GM19238 (cell line): Measurements from ENCODE around the gene MYOZ2.
"Not testable (repeated sequence)": the region's sequence is repeated elsewhere in the genome, so short reads cannot be mapped to it uniquely, and the experiment has no call there.

Experiments used
- DNase-seq: peaks from one replicate; pipeline ENCODE4 v3.0.0; 2011; ENCODE audit warnings: low spot score; ENCODE audit not compliant: insufficient read length

The MYOZ2 gene

GRCh38 chr4:119128148-119128547 lies 7.5 kb upstream of the MYOZ2 start:
- DNase-seq = no peak

DNA sequence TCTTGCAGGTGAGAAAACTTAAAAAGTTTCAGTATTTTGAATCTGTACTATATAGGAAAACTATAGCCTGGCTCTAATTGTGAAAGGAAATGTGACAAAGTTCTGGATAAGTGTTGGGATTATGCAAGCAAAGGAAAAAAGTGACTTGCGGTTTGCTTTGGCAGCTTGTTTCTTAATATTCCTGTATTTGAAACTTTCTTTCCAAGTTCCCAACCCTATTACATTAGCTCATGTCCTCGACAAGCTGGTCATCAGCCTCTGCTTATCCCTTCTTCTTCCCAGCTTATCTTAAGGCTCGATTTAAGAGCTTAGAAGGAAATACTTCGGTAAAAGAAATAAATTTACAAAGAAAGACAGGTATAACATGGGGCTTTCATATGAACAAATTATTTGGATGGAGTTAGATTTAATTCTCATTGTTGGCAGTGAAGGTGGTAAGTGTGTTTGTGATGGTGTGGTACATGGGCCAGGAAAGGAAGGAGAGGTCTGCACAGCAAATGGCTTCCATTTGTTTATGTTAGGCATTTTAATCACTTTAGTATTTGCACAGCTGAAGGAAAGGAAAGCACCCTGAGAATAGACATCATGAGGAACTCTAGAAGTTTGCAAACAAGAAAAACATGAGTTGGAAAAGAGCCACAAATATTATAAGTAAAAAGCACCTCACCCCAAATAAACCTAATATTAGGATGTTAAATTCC lies 5.1 kb upstream of the MYOZ2 start:
- no peak for DNase-seq

- no peak for DNase-seq
These were observed 4.5 kb upstream of the MYOZ2 start for GRCh38 chr4:119131164-119131563.

GRCh38 chr4:119132306-119132705 lies 3.3 kb upstream of the MYOZ2 start:
- DNase-seq = no peak

GRCh38 chr4:119136546-119136945 lies 914 bp downstream of the MYOZ2 start:
- no peak for DNase-seq

DNA sequence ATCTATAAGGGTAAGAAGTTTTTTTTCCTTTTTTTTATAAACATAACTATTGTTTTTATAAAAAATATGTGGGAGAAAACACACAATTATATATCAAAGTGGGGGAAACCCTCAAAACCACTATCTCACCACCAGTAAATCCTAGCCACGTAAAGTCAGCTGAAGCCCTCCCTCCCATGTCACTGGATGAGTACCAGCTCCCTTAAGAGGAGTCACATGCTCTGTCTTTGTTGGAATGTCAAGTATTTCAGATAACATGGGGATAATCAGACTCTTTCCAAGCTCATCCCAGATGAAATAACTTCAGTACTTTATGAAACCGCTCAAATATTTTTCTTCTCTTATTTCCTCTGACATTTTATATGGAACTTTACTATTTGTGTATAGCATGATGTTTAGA lies 2.4 kb downstream of the MYOZ2 start:
- DNase-seq = no peak

DNA sequence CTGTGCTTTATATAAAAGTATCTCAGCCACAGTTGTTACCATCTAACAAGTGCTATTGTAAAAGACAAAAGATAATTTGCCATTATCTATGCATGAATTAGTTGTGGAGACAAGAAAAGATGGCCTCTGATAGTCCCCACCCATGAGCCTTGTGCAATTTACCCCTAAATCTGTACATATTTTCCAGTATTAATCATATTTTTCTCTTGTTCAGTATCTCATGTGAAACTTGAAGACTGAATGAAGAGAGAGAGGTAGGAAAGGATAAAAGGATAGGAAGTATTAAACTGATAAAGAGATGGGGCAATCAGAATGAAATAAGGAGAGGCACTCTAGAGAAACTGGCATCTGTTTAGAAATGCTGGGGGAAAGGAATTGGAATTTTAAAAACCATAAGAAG lies 3.7 kb downstream of the MYOZ2 start:
- DNase-seq = no peak

DNA sequence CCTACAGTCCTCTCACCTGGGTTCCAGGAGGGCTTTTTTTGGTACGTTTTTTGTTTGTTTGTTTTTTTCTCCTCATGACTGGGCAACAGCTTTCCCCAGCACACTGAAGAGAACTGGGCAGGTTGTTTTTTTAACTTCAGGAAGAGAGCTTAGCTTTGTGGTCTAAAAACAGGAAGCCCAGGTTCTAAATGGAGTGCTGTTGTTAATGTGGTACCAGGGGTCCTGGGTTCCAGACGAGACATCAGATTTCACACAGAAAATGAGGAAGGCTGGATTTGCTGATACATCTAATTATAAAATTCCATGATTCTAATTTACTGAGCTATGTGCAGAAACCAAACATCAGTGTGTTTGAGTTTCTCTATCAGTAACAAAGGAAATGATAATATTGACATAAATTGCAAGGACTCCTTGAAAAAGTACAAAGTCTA lies 4.2 kb downstream of the MYOZ2 start:
- no peak for DNase-seq

- DNase-seq = not testable (repeated sequence)
These were observed 5.7 kb downstream of the MYOZ2 start for GRCh38 chr4:119141283-119141682.

- no peak for DNase-seq
These were observed 7.2 kb downstream of the MYOZ2 start for GRCh38 chr4:119142833-119143232.

DNA sequence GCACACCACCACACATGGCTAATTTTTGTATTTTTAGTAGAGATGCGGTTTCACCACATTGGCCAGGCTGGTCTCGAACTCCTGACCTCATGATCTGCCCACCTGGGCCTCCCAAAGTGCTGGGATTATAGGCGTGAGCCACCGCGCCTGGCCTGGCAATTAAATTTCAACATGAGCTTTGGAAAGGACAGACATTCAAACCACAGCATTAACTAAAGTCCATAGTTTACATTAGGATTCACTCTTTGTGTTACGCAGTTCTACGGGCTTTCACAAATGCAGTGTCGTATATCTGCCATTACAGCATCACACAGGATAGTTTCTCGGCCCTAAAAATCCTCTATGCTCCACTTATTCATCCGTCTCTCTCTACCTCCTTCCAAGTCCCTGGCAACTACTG lies 7.7 kb downstream of the MYOZ2 start:
- not testable (repeated sequence) for DNase-seq

DNA sequence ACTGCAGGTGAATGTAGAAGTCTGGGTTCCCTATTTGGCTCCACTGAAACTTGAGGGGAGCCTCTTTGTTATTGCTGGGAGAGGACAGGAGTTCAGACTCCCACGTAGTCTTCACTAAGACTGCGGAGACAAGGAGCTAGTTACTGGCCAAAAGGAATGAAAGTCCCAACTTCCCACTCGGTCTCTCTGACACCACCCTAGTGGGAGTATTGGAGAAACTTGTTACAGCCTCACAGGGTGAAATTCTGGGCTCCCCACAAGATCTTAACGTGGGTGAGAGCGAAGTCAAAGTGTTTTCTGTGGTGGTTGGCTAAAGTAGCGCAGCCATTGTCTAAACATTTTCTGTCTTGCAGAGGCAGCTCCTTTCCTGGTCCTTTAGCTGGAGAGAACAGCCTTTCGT lies 13.5 kb downstream of the MYOZ2 start:
- no peak for DNase-seq

- DNase-seq = no peak
These were observed 15.5 kb downstream of the MYOZ2 start for GRCh38 chr4:119151161-119151560.

DNA sequence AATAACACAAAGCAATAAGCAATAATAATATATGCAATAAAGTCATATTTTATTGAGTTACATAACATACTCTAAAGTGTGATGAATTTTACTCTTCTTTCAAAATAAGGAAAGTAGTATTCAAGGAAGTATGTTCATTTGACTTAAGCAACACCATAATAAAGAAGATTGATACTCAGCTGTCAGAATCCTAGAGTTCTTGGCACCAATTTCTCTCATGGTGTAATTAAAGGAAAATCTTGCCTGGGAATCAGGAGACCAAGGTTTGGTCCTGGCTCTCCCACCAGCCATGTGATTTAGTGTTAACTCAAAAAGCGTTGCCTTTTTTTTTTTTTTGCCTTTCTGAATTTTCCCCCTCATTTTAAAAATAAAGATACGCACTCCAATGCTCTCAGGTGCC lies 17.1 kb downstream of the MYOZ2 start:
- no peak for DNase-seq

GRCh38 chr4:119162174-119162573 lies 26.5 kb downstream of the MYOZ2 start:
- no peak for DNase-seq

GRCh38 chr4:119165767-119166166 lies 30.1 kb downstream of the MYOZ2 start:
- no peak for DNase-seq

- DNase-seq = no peak
These were observed 34.6 kb downstream of the MYOZ2 start for GRCh38 chr4:119170195-119170594.

GRCh38 chr4:119172223-119172622 lies 36.6 kb downstream of the MYOZ2 start:
- DNase-seq = no peak

- DNase-seq = not testable (repeated sequence)
These were observed 38.2 kb downstream of the MYOZ2 start for GRCh38 chr4:119173729-119174361.

DNA sequence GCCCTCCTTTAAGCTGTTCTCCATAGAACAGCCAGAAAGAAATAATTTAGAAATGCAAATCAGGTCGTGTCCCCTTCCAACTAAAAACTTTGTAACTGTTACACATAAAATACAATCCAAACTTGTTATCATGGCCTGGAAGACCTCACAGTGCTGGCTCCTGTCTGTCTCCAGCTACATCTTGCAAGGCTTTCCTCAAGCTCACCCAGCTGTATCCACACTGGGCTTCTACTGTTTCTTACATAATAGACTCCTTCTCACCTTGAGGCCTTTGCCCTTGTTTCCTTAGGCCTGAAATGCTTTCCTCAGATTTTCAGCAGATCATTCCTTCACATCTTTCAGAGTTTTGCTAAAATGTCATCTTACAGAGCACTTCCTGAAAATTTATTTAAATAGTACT lies 43.4 kb downstream of the MYOZ2 start:
- no peak for DNase-seq

DNA sequence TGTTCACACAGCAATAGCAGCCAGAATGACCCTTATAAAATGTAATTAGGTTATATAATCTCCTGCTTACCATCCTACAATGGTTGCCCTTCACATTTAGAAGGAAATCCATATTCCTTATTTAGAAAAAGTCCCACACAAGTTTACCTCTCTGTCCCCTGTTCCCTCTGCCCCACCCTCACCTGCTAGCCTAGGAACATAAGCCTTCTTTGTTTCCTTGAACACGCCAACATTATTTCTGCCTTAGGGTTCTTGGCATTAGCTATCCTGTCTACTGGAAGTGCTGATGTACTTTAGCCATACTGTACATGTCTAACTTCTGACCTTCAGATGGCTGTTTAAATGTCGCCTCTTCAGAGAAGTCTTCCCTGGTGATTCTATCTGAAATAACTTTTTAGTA lies 48.5 kb downstream of the MYOZ2 start:
- no peak for DNase-seq

GRCh38 chr4:119189638-119190037 lies 54.0 kb downstream of the MYOZ2 start:
- DNase-seq = no peak

GRCh38 chr4:119190354-119190753 lies 54.7 kb downstream of the MYOZ2 start:
- no peak for DNase-seq
